ENCODE results near the gene METTL5.
"Not testable (repeated sequence)": the region's sequence is repeated elsewhere in the genome, so short reads cannot be mapped to it uniquely, and the experiment has no call there.

METTL5 gene

GRCh38 chr2:169828141-169828811 lies 3.6 kb upstream of the METTL5 start:
- DNase-seq = peak; percentile 38

- peak; percentile 95 for DNase-seq
Observed at GRCh38 chr2:169827272-169828140, 2.8 kb upstream of the METTL5 start, which contains the start of gene UBR3. UBR3 (plus strand) TSS chr2:169827454; CDS start chr2:169827508, 54 bp downstream.

- no peak for DNase-seq
Observed at GRCh38 chr2:169823996-169824372, 721 bp downstream of the METTL5 start.

- no peak for DNase-seq
Observed at GRCh38 chr2:169822785-169823392, 1.8 kb downstream of the METTL5 start.

- DNase-seq = no peak
Observed at GRCh38 chr2:169822036-169822435, 2.7 kb downstream of the METTL5 start.

GRCh38 chr2:169820101-169820500 lies 4.6 kb downstream of the METTL5 start:
- not testable (repeated sequence) for DNase-seq

GRCh38 chr2:169819106-169819505 lies 5.6 kb downstream of the METTL5 start:
- no peak for DNase-seq

- DNase-seq = no peak
Observed at GRCh38 chr2:169818241-169818640, 6.5 kb downstream of the METTL5 start.

GRCh38 chr2:169817369-169817768 lies 7.3 kb downstream of the METTL5 start:
- not testable (repeated sequence) for DNase-seq

GRCh38 chr2:169816961-169817360 lies 7.7 kb downstream of the METTL5 start:
- DNase-seq = not testable (repeated sequence)

- no peak for DNase-seq
Observed at GRCh38 chr2:169815849-169816248, 8.9 kb downstream of the METTL5 start.

- no peak for DNase-seq
Observed at GRCh38 chr2:169808221-169808620, 16.5 kb downstream of the METTL5 start.

GRCh38 chr2:169806586-169806985 lies 18.1 kb downstream of the METTL5 start:
- no peak for DNase-seq

GRCh38 chr2:169803480-169803879 lies 21.2 kb downstream of the METTL5 start:
- no peak for DNase-seq

GRCh38 chr2:169798718-169799592 lies 25.8 kb downstream of the METTL5 start, which contains the start of gene SSB:
SSB (plus strand) TSS chr2:169798871; CDS start chr2:169800961, 2,090 bp downstream.
- peak; percentile 91 for DNase-seq

GRCh38 chr2:169798397-169798717 lies 26.3 kb downstream of the METTL5 start:
- no peak for DNase-seq

- no peak for DNase-seq
Observed at GRCh38 chr2:169797601-169798000, 27.1 kb downstream of the METTL5 start.

- no peak for DNase-seq
Observed at GRCh38 chr2:169796441-169796840, 28.3 kb downstream of the METTL5 start.

GRCh38 chr2:169795181-169795580 lies 29.5 kb downstream of the METTL5 start:
- no peak for DNase-seq

GRCh38 chr2:169790581-169790980 lies 34.1 kb downstream of the METTL5 start:
- DNase-seq = no peak

GRCh38 chr2:169782513-169782912 lies 42.2 kb downstream of the METTL5 start:
- DNase-seq = no peak

GRCh38 chr2:169781249-169782013 lies 43.3 kb downstream of the METTL5 start:
- no peak for DNase-seq

Data from activated CD4-positive, CD25-positive, alpha-beta regulatory T cell treated with anti-CD3 and anti-CD28 coated beads, Interleukin-2, amount 50 U/mL, for 72 hours (primary cell).